HPDE6-E6E7 (cell line): Measurements from ENCODE around the gene NUTM1.
"Not testable (repeated sequence)": the region's sequence is repeated elsewhere in the genome, so short reads cannot be mapped to it uniquely, and the experiment has no call there.

Source experiments
- DNase-seq: peaks from one replicate; pipeline ENCODE4 v3.0.0; 2011; ENCODE audit warnings: missing footprints; ENCODE audit errors: extremely low spot score

The NUTM1 gene

DNA sequence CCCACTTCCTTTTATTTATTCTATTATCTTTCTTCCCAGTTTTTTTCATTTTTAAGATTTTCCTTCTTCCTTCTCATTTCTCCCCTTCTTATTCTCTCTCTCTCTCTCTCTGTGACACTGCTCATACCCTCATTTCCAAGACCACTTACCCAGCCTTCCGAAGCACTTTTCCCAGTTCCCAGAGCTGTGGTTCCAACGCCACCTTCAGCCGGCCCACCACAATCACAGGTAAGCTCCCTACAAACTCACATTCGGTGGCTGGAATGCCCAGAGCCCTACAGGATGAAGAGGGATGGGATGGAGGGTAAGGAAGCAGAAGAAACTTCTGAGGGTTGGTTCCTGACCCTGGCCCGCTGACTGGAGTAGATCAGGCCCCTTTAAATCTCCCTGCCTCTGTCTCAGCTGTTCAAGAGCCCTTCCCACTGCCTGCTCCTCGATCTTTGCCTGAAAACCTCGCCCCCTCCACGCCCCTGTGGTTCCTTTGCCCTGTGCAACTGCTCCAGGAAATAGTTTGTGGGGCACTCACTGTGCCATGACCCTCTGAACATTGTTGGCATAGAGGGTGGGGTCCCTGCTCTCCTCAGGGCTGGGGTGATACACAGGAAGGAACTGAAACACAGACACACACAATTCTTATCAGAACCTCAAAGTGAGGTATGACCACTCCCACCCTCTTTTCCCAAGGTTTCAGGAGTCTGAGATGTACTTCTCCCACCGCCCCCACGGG, 19.1 kb downstream of the NUTM1 start:
- no peak for DNase-seq

DNA sequence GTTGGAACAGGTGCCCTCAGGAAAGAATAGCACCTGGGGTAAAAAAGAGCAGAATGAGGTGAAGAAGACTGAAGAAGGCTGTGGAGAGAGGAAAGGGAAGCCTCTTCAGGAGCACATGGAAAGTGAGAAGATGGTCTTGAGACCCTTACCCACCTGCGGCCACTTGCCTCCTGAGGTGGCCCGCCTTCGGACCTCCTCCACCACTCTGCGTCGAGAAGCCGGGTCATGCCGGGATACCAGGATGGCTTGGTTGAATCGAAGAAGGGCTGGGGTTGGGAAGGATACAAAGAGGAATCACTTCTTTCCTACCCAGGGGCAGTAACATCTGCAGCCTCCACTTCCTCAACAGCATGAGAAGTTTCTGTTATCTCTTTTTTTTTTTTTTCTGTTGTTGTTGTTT, 20.9 kb downstream of the NUTM1 start:
- no peak for DNase-seq

DNA sequence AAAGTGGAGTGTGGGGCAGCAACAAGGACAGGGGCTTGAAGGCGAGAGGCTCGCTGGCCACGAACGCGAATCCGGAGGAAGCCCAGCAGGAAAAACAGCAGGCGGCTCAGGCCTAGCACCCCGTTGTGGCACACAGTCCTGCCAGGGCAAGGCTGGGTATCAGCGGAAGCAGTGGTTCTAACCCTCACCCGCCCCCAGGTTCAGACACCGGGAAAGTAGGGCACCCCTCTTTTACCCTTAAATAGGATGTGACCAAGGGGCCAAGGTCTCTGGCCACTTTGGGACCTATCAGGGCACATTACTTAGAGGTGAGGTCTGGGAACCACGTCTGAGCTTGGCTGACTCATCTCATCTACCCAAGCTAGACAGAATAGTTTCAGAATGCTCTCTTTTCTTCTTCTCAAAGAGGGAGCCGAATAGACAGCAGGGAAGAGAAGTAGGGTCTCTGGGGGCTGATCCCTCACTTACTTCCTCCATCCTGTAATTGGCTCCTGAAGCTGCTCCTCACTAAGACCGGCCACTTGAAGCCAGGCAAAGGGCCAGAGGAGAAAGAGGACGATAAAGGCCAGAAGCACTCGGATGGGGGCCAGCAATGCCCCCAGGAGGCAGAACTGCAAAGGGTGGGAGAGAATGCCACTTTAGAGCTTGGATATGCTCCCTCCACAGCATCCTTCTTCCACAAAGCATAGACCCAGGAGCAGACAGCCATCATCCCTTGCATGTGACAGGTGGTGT, 22.1 kb downstream of the NUTM1 start:
- no peak for DNase-seq

DNA sequence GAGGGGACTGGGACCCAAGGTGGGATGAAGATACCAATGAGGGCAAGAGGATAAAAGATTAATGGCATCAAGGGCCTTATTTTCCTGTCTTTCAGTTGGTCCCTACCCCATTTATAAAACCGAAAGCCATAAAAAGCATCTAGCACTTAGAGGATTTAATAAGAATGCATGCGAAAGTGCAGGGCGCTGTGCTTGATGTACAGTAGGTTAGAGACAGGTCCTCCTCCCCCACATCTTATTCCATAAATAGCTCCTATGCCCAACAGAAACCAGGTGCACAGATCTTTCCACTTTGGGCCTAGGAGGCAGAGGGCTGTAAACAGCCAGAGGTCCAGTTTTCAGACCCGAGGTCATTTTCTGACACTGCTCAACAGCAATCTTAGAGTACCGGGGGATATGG, 22.7 kb downstream of the NUTM1 start:
- DNase-seq = no peak

DNA sequence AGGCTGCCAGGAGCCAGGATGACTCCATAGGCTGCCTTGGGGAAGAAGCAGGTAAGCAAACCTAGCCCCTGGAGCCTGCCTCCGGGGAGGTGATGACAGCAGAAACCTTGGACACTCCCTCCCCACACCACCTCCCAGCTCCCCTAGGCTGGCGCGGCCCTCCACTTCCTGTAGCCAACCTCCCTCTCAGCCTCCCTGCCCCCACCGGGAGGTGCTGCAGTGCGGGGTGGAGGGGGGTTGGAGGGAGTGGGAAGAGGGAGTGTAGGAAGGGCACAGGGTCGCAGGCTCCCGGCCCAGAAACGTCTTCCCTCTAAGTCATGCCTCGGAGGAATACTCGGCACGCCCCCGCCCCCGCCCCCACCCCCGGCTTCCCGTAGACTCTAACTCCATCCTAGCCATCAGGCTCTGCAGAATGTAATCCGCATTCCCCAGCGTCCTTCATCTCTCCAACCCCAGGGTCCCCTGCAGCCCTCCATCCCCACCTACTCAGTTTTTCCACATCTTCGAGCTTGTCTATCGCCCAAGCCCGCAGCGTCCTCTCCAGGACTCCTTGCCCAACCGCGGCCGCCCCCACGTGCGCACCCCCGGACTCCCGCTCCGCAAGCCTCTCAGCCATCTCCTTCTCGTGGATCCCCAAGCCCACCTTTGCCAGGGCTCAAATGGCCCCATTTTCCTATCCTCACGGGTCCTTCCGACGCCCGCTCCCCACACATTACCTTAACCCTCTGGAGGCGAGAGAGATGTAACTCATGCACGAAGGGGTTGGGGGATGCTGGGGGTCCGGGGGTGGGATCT, 23.4 kb downstream of the NUTM1 start:
- DNase-seq = no peak

DNA sequence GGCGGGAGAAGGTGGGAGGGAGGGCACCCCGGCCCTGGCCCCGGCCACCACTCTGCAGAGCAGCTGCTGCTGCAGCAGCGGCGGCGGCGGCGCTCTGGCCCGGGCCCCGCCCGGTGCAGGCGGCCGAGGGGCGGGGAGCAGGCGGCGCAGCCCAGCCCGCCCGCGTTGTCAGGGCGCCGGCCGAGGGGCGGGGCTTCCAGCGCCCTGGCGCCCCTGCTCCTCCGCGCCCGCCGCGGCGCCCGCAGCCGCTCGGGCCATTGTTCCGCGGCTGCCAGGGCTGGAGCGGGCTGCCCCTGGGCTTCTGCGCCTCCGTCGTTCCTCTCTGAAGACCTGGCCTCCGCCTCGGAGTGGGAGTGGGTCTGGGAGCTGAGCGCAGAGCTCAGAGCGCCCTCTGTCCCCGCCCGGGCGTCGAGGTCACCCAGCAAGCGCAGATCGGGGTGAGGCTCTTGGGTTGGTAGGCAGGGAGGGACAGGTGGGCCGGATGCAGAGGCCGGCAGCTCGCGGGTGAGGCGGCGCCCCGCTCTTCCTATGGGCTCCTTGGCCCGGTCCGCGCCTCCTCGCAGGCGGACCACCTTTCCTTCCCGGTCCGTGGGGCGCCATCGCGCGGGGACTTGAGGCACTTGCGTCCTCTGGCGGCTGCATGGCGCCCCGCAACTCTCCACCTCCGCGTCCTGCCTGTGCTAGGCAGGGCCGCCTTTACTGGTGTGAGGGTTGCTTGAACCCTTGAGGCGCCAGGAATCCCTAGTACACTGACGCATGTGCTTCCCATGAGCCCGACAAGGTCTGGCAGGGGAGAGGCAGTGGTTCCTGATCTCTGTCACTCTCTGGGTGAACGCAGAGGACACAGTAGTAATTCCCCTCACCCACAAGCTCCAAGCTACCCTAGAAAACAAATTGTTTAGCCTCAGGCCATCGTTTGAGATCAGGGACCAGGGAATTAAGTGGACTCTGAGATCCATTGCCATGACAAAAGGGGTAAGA, 24.3 kb downstream of the NUTM1 start, which contains the start of gene LPCAT4:
LPCAT4 (minus strand) TSS at position 96 of the 981 bp plus-strand sequence. CDS start 96 bp downstream, outside the sequence.
- peak; percentile 83 for DNase-seq

DNA sequence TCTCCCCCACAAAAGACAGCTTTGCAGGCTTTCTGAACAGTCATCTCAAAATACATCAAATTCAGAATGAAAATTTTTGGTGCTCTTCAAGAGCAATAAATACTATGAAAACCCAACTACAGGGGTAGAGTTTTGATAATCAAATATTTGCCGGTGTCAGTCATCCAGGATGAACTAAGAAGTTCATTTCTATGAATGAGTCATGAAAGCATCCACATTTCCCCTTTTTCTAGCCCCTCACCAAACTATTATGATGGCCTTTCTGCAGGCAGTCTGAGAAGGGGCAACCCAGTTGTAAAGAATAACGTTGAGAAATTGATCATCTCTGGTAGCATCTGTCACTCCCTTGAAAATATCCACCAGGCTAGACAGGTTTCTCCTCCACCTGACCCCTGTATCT, 27.0 kb downstream of the NUTM1 start:
- DNase-seq = no peak

DNA sequence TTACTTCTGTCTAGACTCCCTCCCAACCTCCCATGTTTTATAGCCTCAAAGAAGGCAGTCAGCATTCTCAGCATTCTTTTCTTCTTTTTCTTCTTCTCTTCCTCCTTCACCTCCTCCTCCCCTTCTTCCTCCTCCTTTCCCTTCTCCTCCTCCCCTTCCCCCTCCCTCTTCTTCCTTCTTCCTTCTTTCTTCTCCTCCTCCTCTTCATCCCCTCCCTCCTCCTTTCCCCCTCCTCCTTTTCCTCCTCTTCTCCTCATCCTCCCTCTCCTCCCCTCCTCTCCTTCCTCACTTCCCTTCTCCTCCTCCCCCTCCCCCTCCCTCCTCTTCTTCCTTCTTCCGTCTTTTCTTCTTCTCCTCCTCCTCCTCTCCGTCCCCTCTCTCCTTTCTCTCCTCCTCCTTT, 27.5 kb downstream of the NUTM1 start:
- DNase-seq = no peak

DNA sequence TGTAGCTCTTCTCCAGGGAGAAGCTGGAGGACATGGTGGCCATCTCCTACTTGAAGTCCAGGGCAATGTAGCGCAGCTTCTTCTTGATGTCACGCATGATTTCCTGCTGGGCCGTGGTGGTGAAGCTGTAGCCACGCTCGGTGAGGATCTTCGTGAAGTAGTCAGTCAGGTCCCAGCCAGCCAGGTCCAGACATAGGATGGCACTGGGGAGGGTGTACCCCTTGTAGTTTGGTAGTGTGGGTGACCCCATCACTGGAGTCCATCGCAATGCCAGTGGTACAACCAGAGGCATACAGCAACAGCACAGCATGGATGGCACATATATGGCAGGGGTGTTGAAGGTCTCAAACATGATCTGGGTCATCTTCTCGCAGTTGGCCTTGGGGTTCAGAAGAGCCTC, 30.8 kb downstream of the NUTM1 start:
- DNase-seq = no peak

DNA sequence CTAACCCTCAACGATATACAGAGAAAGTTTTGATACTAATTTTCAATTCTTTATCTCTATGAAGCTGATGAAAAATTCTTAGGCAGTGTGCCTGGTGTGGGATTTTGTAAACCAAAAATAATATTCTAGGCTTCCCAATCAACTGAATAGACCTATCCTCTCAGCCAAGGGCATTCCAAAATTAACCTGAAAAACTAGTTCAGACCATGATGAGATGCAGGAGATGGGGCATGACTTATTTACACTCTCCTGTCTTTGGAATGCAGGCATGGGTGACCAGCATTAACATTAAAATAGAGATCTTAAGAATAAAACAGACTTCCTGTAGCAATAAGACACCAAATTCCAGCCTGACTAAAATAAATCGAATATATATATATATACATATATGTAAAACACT, 31.7 kb downstream of the NUTM1 start:
- DNase-seq = no peak

DNA sequence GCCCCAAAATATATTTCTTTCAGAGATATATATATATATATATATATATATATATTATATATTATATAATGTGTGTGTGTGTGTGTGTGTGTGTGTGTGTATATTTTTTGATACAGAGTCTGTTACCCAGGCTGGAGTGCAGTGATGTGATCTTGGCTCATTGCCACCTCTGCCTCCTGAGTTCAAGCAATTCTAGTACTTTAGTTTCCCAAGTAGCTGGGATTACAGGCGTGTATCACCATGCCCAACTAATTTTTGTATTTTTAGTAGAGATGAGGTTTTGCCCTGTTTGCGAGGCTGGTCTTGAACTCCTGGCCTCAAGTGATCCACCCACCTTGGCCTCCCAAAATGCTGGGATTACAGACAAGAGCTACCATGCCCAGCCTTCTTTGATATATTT, 32.4 kb downstream of the NUTM1 start:
- not testable (repeated sequence) for DNase-seq

DNA sequence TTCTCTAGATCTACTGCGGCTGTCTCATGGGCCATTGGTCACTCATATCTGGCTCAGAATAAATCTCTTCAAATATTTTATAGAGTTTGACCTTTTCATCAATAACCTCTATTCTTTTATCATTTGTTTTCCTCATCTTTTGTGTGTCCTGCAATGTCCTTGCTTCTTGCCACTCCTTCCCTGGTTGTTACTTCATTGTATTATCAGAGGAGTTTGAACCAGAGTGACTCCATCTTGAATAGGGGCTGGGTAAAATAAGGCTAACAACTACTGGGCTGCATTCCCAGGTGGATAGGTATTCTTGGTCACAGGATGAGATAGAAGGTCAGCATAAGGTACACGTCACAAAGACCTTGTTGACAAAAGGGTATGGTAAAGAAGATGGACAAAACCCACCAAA, 33.7 kb downstream of the NUTM1 start:
- no peak for DNase-seq

DNA sequence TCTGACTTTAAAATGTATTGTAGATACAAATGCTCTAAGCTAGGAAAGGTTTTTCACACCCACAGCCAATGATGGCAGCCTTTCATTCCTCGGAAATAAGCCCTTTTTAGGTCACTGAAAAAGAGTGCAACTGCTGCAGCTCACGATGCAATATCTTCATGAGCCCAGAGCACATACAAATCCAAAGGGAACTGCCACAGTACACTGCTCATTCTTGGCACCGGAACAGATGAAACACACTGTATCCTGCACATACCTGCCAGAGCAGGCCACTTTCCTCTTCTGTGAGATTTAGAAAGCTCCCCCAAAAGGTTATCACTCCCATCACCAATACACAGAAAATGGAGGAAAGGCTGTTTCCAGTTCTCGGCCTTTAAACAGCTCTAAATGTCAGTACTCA, 37.4 kb downstream of the NUTM1 start:
- DNase-seq = not testable (repeated sequence)

DNA sequence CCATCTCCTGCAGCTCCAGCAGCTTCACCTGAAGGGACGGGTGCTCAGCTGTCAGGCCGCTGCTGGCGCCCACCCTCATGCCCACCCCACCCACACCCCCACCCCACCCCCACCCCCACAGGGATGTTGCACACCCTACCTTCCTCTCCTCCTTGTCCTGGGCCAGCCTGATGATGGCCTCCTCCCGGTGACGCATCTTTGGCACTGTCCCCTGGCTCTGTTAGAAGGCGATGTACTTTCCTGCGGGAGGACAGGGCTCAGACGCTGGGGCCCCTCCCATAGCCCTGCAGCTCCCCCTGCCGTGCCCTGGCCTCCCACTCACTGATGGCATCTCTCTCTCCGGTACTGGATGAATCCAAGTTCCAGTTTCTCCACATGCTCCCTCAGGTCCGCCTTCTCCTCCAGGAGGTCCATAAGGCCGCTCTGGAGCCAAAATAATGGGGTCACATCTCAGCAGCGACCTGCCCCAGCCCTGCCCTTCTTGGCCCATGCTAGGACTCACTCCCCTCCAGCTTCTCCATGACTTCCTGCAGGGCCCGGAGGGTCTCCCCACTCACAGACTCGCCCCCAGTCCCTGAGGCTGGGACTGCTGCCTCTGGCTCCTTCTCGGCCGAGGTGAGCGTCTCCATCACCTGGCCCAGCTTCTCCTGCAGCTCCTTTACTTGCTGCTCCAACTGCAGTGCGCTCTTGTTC, 38.9 kb downstream of the NUTM1 start:
- not testable (repeated sequence) for DNase-seq

DNA sequence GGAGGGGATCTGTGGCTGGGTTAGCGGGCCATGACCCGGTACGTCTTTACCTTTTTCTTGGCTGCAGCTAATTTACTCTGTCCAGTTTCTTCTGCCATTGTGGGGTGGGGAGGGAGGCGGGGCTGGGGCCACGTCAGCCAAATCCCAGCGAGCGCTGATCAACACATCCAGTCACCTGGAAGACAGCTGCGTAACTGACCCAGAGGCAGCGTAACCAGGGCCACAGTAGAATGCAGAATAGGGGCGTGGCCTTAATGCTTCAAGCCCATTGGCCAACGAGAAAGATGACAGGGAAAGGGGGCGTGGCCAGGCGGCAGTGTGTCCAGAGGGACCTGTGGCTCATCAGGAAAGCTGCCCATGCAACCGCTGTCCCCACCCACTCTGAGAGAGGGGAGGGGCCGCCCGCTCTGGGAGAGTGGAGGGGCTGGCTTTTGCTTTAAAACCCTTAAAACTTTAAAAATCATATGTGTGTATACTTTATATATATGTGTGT, 46.5 kb downstream of the NUTM1 start:
- DNase-seq = not testable (repeated sequence)

DNA sequence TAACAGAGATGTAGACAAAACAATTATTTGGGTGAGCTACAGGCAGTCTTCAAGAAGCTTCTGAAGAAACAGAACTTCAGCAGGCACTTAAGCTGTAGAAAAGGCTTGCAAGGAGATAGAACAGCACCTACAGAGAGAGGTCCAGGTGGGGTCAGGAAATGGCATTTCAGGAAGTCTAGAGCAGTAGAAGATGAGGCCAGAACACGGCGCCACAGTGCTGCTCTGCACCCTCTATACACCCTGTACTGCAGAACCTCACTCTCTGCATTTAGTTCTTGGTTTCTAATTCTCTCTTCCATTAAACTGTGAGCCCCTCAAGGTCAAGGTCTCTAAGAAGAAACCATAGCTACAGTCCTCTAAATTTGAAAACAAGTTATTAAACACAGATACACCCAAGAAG, 49.9 kb downstream of the NUTM1 start:
- DNase-seq = not testable (repeated sequence)

DNA sequence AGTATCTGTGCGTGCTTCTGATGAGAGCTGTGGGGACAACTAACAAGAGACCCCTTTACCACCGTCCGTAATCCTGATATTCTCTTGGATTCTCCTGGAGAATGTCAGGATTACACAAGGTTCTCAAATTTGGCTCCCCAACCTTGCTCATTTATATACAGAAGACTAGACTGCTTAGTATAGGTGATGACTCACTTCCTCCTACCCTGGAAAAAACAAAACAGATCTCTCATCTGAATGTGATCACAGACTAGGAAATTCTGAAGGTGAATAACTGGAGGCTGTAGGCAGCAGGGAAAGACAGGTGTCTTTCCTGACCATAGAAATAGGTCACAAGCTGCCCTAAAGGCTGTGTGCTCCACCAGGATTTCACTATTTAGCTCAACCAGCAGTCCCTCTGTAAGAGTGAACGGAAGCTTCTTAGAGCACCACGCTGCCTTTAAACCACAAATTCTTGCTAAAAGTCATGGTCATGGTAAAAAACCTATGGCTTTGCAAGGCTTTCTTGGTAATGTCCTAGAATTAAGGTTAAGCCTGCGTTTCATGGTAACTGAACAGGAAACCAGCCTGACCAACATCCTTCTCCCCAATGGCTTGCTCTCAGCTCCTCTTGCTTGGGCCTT, 54.6 kb downstream of the NUTM1 start:
- not testable (repeated sequence) for DNase-seq

DNA sequence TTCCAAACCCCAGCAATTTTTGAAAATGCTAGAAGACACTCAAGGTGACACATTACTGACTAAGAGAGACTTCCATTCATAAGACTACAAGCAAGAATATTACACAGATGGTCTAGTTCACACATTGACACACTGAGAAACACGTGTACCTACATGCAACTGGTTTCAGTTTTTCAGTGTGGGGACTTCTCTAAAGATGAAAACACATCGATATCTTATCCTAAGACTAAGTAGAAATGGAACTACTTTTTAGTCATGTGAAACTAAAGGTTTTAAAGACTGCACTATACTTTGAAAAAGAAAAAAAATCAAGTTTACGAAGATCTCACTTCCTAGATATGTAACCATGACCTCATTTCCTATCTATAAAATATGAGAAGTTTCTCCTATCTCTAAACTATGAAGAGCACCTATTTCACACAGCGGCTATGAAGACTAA, 60.1 kb downstream of the NUTM1 start:
- DNase-seq = not testable (repeated sequence)

DNA sequence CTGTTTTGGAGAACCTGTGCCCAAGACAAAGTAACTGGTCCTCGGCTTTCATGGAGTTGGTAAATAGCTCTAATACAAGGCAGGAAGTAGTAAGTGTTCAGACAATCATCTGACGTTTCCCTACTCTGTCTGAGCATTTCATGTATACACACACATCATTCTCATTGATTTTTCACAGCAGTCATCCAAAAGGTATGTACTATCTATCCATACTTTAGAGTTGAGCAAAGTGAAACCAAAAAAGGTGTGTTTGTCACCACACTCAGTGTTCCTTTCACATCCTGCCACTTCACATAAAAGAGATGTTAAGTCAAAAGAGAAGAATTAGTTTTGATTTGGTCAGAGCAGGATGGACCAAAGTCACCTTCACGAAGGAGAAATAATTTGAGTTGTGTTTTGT, 60.8 kb downstream of the NUTM1 start:
- not testable (repeated sequence) for DNase-seq
